ENCODE measurements around the gene DIPK1A. TPM values are rescaled to one million over a fixed set of nuclear protein-coding genes. Genes with fewer than 3 reads are reported as not detected.

DIPK1A gene
- total RNA-seq, 1 donor from 2014 or later = 5.6 TPM

- Histone ChIP-seq H3K4me3 (no peak overlapping the region), H3K9me3 (no peaks in the 10 kb centered on the region), H3K27me3 (ENCODE audit: low read depth) (no peaks in the 10 kb centered on the region), H3K27ac (no peak overlapping the region), H3K36me3 (no peaks in the 10 kb centered on the region), H3K4me1 (peaks cover 8% of the 10 kb centered on the region)
- TF ChIP-seq, protein P1, sequence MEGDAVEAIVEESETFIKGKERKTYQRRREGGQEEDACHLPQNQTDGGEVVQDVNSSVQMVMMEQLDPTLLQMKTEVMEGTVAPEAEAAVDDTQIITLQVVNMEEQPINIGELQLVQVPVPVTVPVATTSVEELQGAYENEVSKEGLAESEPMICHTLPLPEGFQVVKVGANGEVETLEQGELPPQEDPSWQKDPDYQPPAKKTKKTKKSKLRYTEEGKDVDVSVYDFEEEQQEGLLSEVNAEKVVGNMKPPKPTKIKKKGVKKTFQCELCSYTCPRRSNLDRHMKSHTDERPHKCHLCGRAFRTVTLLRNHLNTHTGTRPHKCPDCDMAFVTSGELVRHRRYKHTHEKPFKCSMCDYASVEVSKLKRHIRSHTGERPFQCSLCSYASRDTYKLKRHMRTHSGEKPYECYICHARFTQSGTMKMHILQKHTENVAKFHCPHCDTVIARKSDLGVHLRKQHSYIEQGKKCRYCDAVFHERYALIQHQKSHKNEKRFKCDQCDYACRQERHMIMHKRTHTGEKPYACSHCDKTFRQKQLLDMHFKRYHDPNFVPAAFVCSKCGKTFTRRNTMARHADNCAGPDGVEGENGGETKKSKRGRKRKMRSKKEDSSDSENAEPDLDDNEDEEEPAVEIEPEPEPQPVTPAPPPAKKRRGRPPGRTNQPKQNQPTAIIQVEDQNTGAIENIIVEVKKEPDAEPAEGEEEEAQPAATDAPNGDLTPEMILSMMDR (IDR thresholded peaks at IDR 0.05) = no peak
- ATAC-seq = no peak
- intact Hi-C loops (cut with DNase I) = no loop called here
- no peak for DNase-seq
Observed at GRCh38 chr1:92879316-92879968, 81.8 kb downstream of the DIPK1A start.

GRCh38 chr1:92877792-92878191 lies 83.5 kb downstream of the DIPK1A start:
- TF ChIP-seq, protein P1 (IDR thresholded peaks at IDR 0.05) = no peak
- H3K4me1 ChIP-seq = peaks cover 8% of the 10 kb centered on the region
- no peak for DNase-seq
- no peak overlapping the region for H3K4me3 ChIP-seq
- H3K27ac ChIP-seq = no peak overlapping the region
- intact Hi-C loops (cut with DNase I) = no loop called here
- no peaks in the 10 kb centered on the region for H3K27me3 ChIP-seq (ENCODE audit: low read depth)
- no peaks in the 10 kb centered on the region for H3K9me3 ChIP-seq
- no peaks in the 10 kb centered on the region for H3K36me3 ChIP-seq
- no peak for ATAC-seq

DNA sequence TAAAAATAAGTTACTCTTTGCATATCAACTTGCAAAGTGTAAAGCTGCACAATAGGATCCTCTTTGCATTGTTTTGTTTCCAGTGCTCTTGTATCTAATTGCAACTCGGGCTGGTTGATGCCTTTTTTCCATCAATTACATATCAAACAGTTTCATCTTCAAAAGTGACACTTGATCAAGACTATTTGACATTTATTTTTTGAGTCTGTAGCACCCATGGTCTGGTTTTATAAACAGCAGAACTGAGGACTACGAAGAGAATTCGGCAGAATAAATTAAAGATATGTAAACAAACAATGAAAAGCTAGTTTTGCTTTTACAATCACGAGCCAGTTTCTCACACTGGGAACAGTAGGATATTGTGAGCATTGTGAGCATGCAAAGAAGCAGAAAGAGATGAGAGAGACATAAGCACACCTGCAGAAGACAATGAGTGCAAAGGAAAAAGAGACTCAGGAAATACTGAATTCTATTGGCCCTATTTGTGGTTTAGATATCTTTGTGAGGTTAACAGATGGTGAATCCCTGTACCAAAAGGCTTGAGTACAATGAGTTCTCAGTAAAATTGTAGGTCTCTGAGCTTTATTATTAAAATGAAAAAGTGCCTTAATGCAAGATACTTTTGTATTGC lies 84.1 kb downstream of the DIPK1A start:
- Histone ChIP-seq H3K36me3 (no peaks in the 10 kb centered on the region), H3K9me3 (no peaks in the 10 kb centered on the region), H3K4me3 (no peak overlapping the region), H3K27me3 (ENCODE audit: low read depth) (no peaks in the 10 kb centered on the region), H3K27ac (no peak overlapping the region), H3K4me1 (peaks cover 8% of the 10 kb centered on the region)
- no peak for ATAC-seq
- DNase-seq = no peak
- TF ChIP-seq, protein P1 (IDR thresholded peaks at IDR 0.05) = no peak
- intact Hi-C loops (cut with DNase I) = no loop called here

- Histone ChIP-seq H3K9me3 (no peaks in the 10 kb centered on the region), H3K27ac (no peak overlapping the region), H3K4me1 (peaks cover 8% of the 10 kb centered on the region), H3K27me3 (ENCODE audit: low read depth) (no peaks in the 10 kb centered on the region), H3K4me3 (no peak overlapping the region), H3K36me3 (no peaks in the 10 kb centered on the region)
- DNase-seq = no peak
- ATAC-seq = no peak
- intact Hi-C loops (cut with DNase I) = no loop called here
- TF ChIP-seq, protein P1 (IDR thresholded peaks at IDR 0.05) = no peak
Observed at GRCh38 chr1:92876351-92876750, 84.9 kb downstream of the DIPK1A start.

GRCh38 chr1:92874987-92875386 lies 86.3 kb downstream of the DIPK1A start:
- Histone ChIP-seq H3K27ac (no peak overlapping the region), H3K4me3 (no peak overlapping the region), H3K4me1 (peaks cover 8% of the 10 kb centered on the region), H3K9me3 (no peaks in the 10 kb centered on the region), H3K27me3 (ENCODE audit: low read depth) (no peaks in the 10 kb centered on the region), H3K36me3 (no peaks in the 10 kb centered on the region)
- intact Hi-C loops (cut with DNase I) = no loop called here
- no peak for DNase-seq
- no peak for ATAC-seq
- TF ChIP-seq, protein P1 (IDR thresholded peaks at IDR 0.05) = no peak

All from lower lobe of right lung (tissue), 2 donors.